Effector CD4-positive, alpha-beta T cell (primary cell): ENCODE measurements around the gene ZNF316.

Experiments
- DNase-seq: peaks from one replicate; pipeline ENCODE4 v3.0.0-alpha.2; 2020
- total RNA-seq: gene quantifications from one replicate; lab custom pipeline; 2026; lab: John Stamatoyannopoulos, UW

ZNF316 gene
- 104 reads per million, percentile 83 among the genes with 10 or more reads in this experiment for total RNA-seq

- DNase-seq: peak; percentile 52
These were observed at the start of gene ZNF316 for GRCh38 chr7:6636741-6637543. Gene ZNF316, plus strand, starts transcription at chr7:6637318. Its CDS starts 5,092 bp downstream, at chr7:6642410.

GRCh38 chr7:6588566-6588965 lies 48.6 kb upstream of the ZNF316 start:
- no peak for DNase-seq

- no peak for DNase-seq
These were observed 47.8 kb upstream of the ZNF316 start for GRCh38 chr7:6589151-6589828.

- DNase-seq: peak; percentile 78
These were observed 47.1 kb upstream of the ZNF316 start, which contains the start of gene INTS15 for GRCh38 chr7:6589829-6590644. Gene INTS15, plus strand, starts transcription at chr7:6590021. Its CDS starts 263 bp downstream, at chr7:6590284.

GRCh38 chr7:6590645-6591110 lies 46.4 kb upstream of the ZNF316 start:
- DNase-seq: no peak

- DNase-seq: no peak
These were observed 37.0 kb upstream of the ZNF316 start for GRCh38 chr7:6600093-6600492.

GRCh38 chr7:6604458-6604857 lies 32.7 kb upstream of the ZNF316 start:
- no peak for DNase-seq

- DNase-seq: no peak
These were observed 30.1 kb upstream of the ZNF316 start for GRCh38 chr7:6606866-6607583.

- no peak for DNase-seq
These were observed 29.5 kb upstream of the ZNF316 start for GRCh38 chr7:6607651-6608051.

GRCh38 chr7:6608081-6608480 lies 29.0 kb upstream of the ZNF316 start:
- no peak for DNase-seq

- DNase-seq: no peak
These were observed 28.3 kb upstream of the ZNF316 start for GRCh38 chr7:6608794-6609193.

GRCh38 chr7:6612819-6613218 lies 24.3 kb upstream of the ZNF316 start:
- no peak for DNase-seq

- DNase-seq: no peak
These were observed 23.4 kb upstream of the ZNF316 start for GRCh38 chr7:6613706-6614105.

- no peak for DNase-seq
These were observed 22.0 kb upstream of the ZNF316 start, which contains the start of gene ZNF853 for GRCh38 chr7:6614953-6615722. Gene ZNF853, plus strand, starts transcription at chr7:6615610. Its CDS starts 565 bp downstream, at chr7:6616175.

- DNase-seq: no peak
These were observed 21.2 kb upstream of the ZNF316 start for GRCh38 chr7:6615723-6616555.

- no peak for DNase-seq
These were observed 20.1 kb upstream of the ZNF316 start for GRCh38 chr7:6616854-6617643.

- DNase-seq: no peak
These were observed 18.5 kb upstream of the ZNF316 start for GRCh38 chr7:6618621-6619020.

GRCh38 chr7:6619961-6620360 lies 17.2 kb upstream of the ZNF316 start:
- no peak for DNase-seq
